ENCODE results near the gene ALDH1A2. TPM values are rescaled to one million over a fixed set of nuclear protein-coding genes. Genes with fewer than 3 reads are reported as not detected.

ALDH1A2 gene
- polyA plus RNA-seq, 1 experiment = 0.68 TPM

DNA sequence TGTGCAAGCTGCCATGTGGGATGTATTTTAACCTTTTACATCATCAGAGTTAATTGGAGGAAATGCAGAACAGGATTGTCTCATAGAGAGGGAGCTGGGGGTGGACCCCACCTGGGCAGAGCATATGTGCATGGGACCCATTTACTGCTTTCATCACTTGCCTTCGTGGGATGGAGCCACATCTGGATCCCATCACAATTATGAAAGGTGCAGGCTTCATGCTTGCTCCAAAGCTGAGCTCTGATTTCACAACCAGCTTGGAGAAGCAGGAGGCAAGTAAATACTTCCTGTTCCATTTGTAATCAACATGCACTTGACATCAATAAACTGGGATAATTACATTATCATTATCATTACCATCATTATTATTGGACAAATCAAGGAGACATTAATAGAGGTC is 161.9 kb downstream of the ALDH1A2 start:
- TF ChIP-seq, protein P1, sequence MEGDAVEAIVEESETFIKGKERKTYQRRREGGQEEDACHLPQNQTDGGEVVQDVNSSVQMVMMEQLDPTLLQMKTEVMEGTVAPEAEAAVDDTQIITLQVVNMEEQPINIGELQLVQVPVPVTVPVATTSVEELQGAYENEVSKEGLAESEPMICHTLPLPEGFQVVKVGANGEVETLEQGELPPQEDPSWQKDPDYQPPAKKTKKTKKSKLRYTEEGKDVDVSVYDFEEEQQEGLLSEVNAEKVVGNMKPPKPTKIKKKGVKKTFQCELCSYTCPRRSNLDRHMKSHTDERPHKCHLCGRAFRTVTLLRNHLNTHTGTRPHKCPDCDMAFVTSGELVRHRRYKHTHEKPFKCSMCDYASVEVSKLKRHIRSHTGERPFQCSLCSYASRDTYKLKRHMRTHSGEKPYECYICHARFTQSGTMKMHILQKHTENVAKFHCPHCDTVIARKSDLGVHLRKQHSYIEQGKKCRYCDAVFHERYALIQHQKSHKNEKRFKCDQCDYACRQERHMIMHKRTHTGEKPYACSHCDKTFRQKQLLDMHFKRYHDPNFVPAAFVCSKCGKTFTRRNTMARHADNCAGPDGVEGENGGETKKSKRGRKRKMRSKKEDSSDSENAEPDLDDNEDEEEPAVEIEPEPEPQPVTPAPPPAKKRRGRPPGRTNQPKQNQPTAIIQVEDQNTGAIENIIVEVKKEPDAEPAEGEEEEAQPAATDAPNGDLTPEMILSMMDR (IDR thresholded peaks at IDR 0.05; ENCODE audit: low read depth, low read length) = no peak
- Histone ChIP-seq H3K4me3 (ENCODE audit: low read depth, low read length) (no peak overlapping the region), H3K27me3 (ENCODE audit: control insufficient read depth, insufficient read depth, low read length) (peaks cover under 1% of the 10 kb centered on the region), H3K27ac (ENCODE audit: low read depth, low read length) (no peak overlapping the region), H3K9me3 (ENCODE audit: control insufficient read depth, insufficient read depth, low read length) (no peaks in the 10 kb centered on the region)
- ChIA-PET POLR2A (no interaction called here), CTCF (interaction anchor here (1.0 kb wide), 1 partner anchor 42 kb away, joined by 3 read pairs; no protein-coding TSS in a partner anchor)
- no peak for DNase-seq (ENCODE audit: low read depth, low spot score)

Other genes with a start within 250 kb of the ALDH1A2 start
- not detected in 2 replicates for gene AQP9, start 72.7 kb upstream of the ALDH1A2 start, polyA plus RNA-seq (2011; rRNA removed)